ENCODE data around the gene FYB1. TPM values are rescaled to one million over a fixed set of nuclear protein-coding genes. Genes with fewer than 3 reads are reported as not detected.

The FYB1 gene
- total RNA-seq, 1 donor, result under 0.01 TPM

GRCh38 chr5:39262981-39263380, 43.6 kb upstream of the FYB1 start:
- no peak for DNase-seq (ENCODE audit: insufficient read length, low spot score, missing footprints)
- TF ChIP-seq, protein P1, sequence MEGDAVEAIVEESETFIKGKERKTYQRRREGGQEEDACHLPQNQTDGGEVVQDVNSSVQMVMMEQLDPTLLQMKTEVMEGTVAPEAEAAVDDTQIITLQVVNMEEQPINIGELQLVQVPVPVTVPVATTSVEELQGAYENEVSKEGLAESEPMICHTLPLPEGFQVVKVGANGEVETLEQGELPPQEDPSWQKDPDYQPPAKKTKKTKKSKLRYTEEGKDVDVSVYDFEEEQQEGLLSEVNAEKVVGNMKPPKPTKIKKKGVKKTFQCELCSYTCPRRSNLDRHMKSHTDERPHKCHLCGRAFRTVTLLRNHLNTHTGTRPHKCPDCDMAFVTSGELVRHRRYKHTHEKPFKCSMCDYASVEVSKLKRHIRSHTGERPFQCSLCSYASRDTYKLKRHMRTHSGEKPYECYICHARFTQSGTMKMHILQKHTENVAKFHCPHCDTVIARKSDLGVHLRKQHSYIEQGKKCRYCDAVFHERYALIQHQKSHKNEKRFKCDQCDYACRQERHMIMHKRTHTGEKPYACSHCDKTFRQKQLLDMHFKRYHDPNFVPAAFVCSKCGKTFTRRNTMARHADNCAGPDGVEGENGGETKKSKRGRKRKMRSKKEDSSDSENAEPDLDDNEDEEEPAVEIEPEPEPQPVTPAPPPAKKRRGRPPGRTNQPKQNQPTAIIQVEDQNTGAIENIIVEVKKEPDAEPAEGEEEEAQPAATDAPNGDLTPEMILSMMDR (IDR thresholded peaks at IDR 0.05; ENCODE audit: extremely low read depth, low read depth, low read length), result no peak
- Histone ChIP-seq H3K36me3 (ENCODE audit: insufficient read depth, low read length) (no peaks in the 10 kb centered on the region), H3K27ac (ENCODE audit: low read depth, low read length) (no peak overlapping the region), H3K9me3 (ENCODE audit: low read depth, low read length) (no peaks in the 10 kb centered on the region), H3K4me2 (ENCODE audit: insufficient read depth, low read length) (no peak overlapping the region), H3K79me2 (ENCODE audit: insufficient read depth, low read length) (no peaks in the 10 kb centered on the region), H4K20me1 (ENCODE audit: insufficient read depth, low read length) (no peaks in the 10 kb centered on the region), H3K27me3 (ENCODE audit: insufficient read depth, low read length) (no peaks in the 10 kb centered on the region), H3K4me1 (ENCODE audit: insufficient read depth, low read length) (no peaks in the 10 kb centered on the region), H2AFZ (ENCODE audit: low read length) (no peak overlapping the region), H3K4me3 (ENCODE audit: insufficient read depth, low read length) (no peak overlapping the region)

- Histone ChIP-seq H4K20me1 (ENCODE audit: insufficient read depth, low read length) (no peaks in the 10 kb centered on the region), H3K27me3 (ENCODE audit: insufficient read depth, low read length) (no peaks in the 10 kb centered on the region), H3K9me3 (ENCODE audit: low read depth, low read length) (no peaks in the 10 kb centered on the region), H2AFZ (ENCODE audit: low read length) (no peak overlapping the region), H3K36me3 (ENCODE audit: insufficient read depth, low read length) (no peaks in the 10 kb centered on the region), H3K79me2 (ENCODE audit: insufficient read depth, low read length) (no peaks in the 10 kb centered on the region), H3K4me1 (ENCODE audit: insufficient read depth, low read length) (peaks cover 6% of the 10 kb centered on the region), H3K4me2 (ENCODE audit: insufficient read depth, low read length) (no peak overlapping the region), H3K4me3 (ENCODE audit: insufficient read depth, low read length) (no peak overlapping the region), H3K27ac (ENCODE audit: low read depth, low read length) (no peak overlapping the region)
- TF ChIP-seq, protein P1 (IDR thresholded peaks at IDR 0.05; ENCODE audit: extremely low read depth, low read depth, low read length), result no peak
- DNase-seq (ENCODE audit: insufficient read length, low spot score, missing footprints), result no peak
These were observed 40.7 kb upstream of the FYB1 start for GRCh38 chr5:39260095-39260494.

GRCh38 chr5:39257554-39257953, 38.2 kb upstream of the FYB1 start:
- Histone ChIP-seq H4K20me1 (ENCODE audit: insufficient read depth, low read length) (no peaks in the 10 kb centered on the region), H3K4me1 (ENCODE audit: insufficient read depth, low read length) (peaks cover 9% of the 10 kb centered on the region), H3K27me3 (ENCODE audit: insufficient read depth, low read length) (no peaks in the 10 kb centered on the region), H3K4me3 (ENCODE audit: insufficient read depth, low read length) (no peak overlapping the region), H3K79me2 (ENCODE audit: insufficient read depth, low read length) (no peaks in the 10 kb centered on the region), H3K27ac (ENCODE audit: low read depth, low read length) (no peak overlapping the region), H3K4me2 (ENCODE audit: insufficient read depth, low read length) (no peak overlapping the region), H3K9me3 (ENCODE audit: low read depth, low read length) (no peaks in the 10 kb centered on the region), H3K36me3 (ENCODE audit: insufficient read depth, low read length) (no peaks in the 10 kb centered on the region), H2AFZ (ENCODE audit: low read length) (no peak overlapping the region)
- no peak for DNase-seq (ENCODE audit: insufficient read length, low spot score, missing footprints)
- TF ChIP-seq, protein P1 (IDR thresholded peaks at IDR 0.05; ENCODE audit: extremely low read depth, low read depth, low read length), result no peak

DNA sequence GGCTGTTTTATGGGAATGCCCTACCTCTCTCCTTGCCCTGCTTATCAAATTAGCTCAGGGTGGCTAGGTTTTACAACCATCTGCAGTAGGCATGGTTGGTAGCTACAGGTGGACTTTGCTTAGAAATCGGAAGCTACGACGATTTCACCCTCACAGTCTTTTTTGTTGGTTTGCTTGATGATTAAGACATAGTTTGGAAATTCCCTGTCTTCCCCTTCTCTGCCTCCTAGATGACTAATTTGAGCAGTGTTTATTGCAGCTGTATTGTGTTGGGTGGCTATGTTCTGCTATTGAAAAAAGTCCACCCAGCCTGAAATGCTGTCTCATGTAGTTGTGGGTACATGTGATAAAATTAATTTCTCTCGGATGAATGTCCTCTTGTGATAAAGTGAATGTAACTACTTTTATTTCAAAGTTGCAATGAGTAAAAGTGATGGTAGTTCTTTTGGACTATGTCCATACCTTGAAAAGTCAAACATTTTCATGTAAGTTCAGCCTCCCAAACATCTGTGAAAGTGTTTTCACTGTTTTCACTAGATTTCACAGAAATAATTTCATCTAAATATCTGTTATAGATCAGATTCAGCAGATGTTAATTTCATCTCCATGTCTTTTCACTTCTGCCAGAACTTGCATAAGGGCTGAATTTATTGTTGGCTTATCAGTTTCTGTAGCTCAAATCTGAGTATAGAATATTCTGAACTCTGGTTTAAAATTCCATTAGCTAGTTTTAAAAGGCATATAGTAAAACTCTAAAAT, 37.3 kb upstream of the FYB1 start:
- H3K27ac ChIP-seq (ENCODE audit: low read depth, low read length), result no peak overlapping the region

More for the DNA sequence above, 37.3 kb upstream of the FYB1 start:
- H3K4me1 ChIP-seq (ENCODE audit: insufficient read depth, low read length), result peaks cover 9% of the 10 kb centered on the region
- no peaks in the 10 kb centered on the region for H3K36me3 ChIP-seq (ENCODE audit: insufficient read depth, low read length)
- peak overlapping the region; percentile 84 for H3K4me2 ChIP-seq (ENCODE audit: insufficient read depth, low read length)
- no peaks in the 10 kb centered on the region for H3K79me2 ChIP-seq (ENCODE audit: insufficient read depth, low read length)
- peak; percentile 80 for DNase-seq (ENCODE audit: insufficient read length, low spot score, missing footprints)
- H3K9me3 ChIP-seq (ENCODE audit: low read depth, low read length), result no peaks in the 10 kb centered on the region
- H3K27me3 ChIP-seq (ENCODE audit: insufficient read depth, low read length), result no peaks in the 10 kb centered on the region
- H2AFZ ChIP-seq (ENCODE audit: low read length), result no peak overlapping the region
- peak overlapping the region; percentile 56 for H3K4me3 ChIP-seq (ENCODE audit: insufficient read depth, low read length)
- no peaks in the 10 kb centered on the region for H4K20me1 ChIP-seq (ENCODE audit: insufficient read depth, low read length)
- TF ChIP-seq, protein P1 (IDR thresholded peaks at IDR 0.05; ENCODE audit: extremely low read depth, low read depth, low read length), result no peak
